ENCODE measurements around the gene SYNPO2.

DNA sequence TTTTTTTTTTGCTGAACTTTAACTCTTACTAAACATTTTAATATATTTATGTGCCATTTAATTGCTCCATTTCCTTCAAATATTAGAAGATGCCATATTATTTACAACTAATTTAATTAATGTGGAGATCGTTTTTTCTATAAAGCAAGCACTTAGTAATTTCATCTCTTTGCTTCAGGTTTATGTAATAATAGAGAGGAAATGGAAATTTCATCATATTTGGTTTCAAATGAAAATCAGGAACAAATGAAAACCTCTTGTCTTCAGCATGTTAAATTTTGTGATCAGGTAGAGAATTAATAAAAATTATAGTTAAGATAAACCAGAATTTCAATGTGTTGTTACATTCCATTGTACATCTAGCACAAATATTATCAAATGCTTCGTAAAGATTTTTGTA is 120.1 kb downstream of the SYNPO2 start:
- TF ChIP-seq, protein P1, sequence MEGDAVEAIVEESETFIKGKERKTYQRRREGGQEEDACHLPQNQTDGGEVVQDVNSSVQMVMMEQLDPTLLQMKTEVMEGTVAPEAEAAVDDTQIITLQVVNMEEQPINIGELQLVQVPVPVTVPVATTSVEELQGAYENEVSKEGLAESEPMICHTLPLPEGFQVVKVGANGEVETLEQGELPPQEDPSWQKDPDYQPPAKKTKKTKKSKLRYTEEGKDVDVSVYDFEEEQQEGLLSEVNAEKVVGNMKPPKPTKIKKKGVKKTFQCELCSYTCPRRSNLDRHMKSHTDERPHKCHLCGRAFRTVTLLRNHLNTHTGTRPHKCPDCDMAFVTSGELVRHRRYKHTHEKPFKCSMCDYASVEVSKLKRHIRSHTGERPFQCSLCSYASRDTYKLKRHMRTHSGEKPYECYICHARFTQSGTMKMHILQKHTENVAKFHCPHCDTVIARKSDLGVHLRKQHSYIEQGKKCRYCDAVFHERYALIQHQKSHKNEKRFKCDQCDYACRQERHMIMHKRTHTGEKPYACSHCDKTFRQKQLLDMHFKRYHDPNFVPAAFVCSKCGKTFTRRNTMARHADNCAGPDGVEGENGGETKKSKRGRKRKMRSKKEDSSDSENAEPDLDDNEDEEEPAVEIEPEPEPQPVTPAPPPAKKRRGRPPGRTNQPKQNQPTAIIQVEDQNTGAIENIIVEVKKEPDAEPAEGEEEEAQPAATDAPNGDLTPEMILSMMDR (optimal IDR thresholded peaks at IDR 0.05 in 1 of 3, IDR thresholded peaks at IDR 0.05 in 1 of 3, conservative IDR thresholded peaks at IDR 0.05 in 1 of 3; ENCODE audit: extremely low read depth in 1 of 3, insufficient read depth in 2 of 3, low read length in 3 of 3) = no peak
- no peak for TF ChIP-seq EZH2 (IDR thresholded peaks at IDR 0.05; ENCODE audit: low read length)
